Neuronal stem cell (in vitro differentiated cells): ENCODE data around the gene FAM174C.
A peak's percentile ranks its signal among the peaks of the same experiment; 100 is the strongest.

Source experiments
- DNase-seq: peaks from one replicate; pipeline ENCODE4 v3.0.0-alpha.2; 2013; ENCODE audit warnings: low spot score
- H2AFZ ChIP-seq: one replicate; pipeline ENCODE4 v1.6.1; 2013; ENCODE audit warnings: mild to moderate bottlenecking, low read length, inconsistent platforms
- H2AK5ac ChIP-seq: 2 replicates; pipeline ENCODE4 v1.6.1; 2013; ENCODE audit warnings: low read depth, mild to moderate bottlenecking, inconsistent platforms, low read length, moderate library complexity, mixed read lengths
- H2BK120ac ChIP-seq: 2 replicates; pipeline ENCODE4 v1.6.1; 2013; ENCODE audit warnings: low read depth, mild to moderate bottlenecking, inconsistent platforms, low read length, moderate library complexity, mixed read lengths
- H2BK12ac ChIP-seq: one replicate; pipeline ENCODE4 v1.6.1; 2013; ENCODE audit warnings: low read length, inconsistent platforms
- H2BK15ac ChIP-seq: 2 replicates; pipeline ENCODE4 v1.6.1; 2013; ENCODE audit warnings: mild to moderate bottlenecking, low read length, inconsistent platforms, mixed read lengths
- H2BK5ac ChIP-seq: one replicate; pipeline ENCODE4 v1.6.1; 2013; ENCODE audit warnings: inconsistent platforms, mild to moderate bottlenecking, low read length, moderate library complexity
- H3K14ac ChIP-seq: one replicate; pipeline ENCODE4 v1.6.1; 2013; ENCODE audit warnings: low read length, inconsistent platforms
- H3K18ac ChIP-seq: 2 replicates; pipeline ENCODE4 v1.6.1; 2013; ENCODE audit warnings: low read length, inconsistent platforms
- H3K23ac ChIP-seq: 2 replicates; pipeline ENCODE4 v1.6.1; 2013; ENCODE audit warnings: low read depth, mild to moderate bottlenecking, mixed read lengths, low read length, inconsistent platforms; ENCODE audit not compliant: poor library complexity
- H3K27ac ChIP-seq: replicated peaks from 3 replicates; pipeline ENCODE4 v1.5.1; 2013; ENCODE audit warnings: low read length, inconsistent platforms
- H3K27me3 ChIP-seq, 3 experiments: 2 replicates each; pipeline ENCODE4 v1.6.1; 2013; ENCODE audit warnings: low read length in 3 of 3, mild to moderate bottlenecking in 2 of 3, inconsistent platforms in 1 of 3, low read depth in 1 of 3, mixed read lengths in 1 of 3, moderate library complexity in 1 of 3; ENCODE audit not compliant: control insufficient read depth in 3 of 3, insufficient read depth in 3 of 3
- H3K36me3 ChIP-seq, 2 donors: replicated peaks in 1 of 2; 2 replicates each; pipeline ENCODE4 v1.6.1; 2013; ENCODE audit warnings: low read length in 2 of 2; ENCODE audit not compliant: control insufficient read depth in 2 of 2, insufficient read depth in 2 of 2
- H3K4ac ChIP-seq: 2 replicates; pipeline ENCODE4 v1.6.1; 2013; ENCODE audit warnings: inconsistent platforms, mild to moderate bottlenecking, low read length, moderate library complexity
- H3K4me1 ChIP-seq, 2 donors: 1 replicate in 1 of 2; 2 replicates in 1 of 2; pipeline ENCODE4 v1.6.1; 2013; ENCODE audit warnings: low read length in 2 of 2, low read depth in 1 of 2; ENCODE audit not compliant: control insufficient read depth in 2 of 2, insufficient read depth in 1 of 2
- H3K4me2 ChIP-seq: one replicate; pipeline ENCODE4 v1.6.1; 2013; ENCODE audit warnings: mild to moderate bottlenecking, low read length, inconsistent platforms; ENCODE audit not compliant: insufficient read depth, poor library complexity, severe bottlenecking
- H3K4me3 ChIP-seq, 2 donors: 2 replicates each; pipeline ENCODE4 v1.5.1; 2013; ENCODE audit warnings: low read length in 2 of 2, mild to moderate bottlenecking in 2 of 2, inconsistent platforms in 1 of 2, moderate library complexity in 1 of 2
- H3K79me1 ChIP-seq: one replicate; pipeline ENCODE4 v1.6.1; 2013; ENCODE audit warnings: low read depth, mild to moderate bottlenecking, inconsistent platforms, low read length, moderate library complexity
- H3K9ac ChIP-seq: one replicate; pipeline ENCODE4 v1.6.1; 2013; ENCODE audit warnings: mild to moderate bottlenecking, low read depth, low read length, inconsistent platforms; ENCODE audit not compliant: poor library complexity
- H3K9me3 ChIP-seq, 2 donors: replicated peaks in 1 of 2; 2 replicates each; pipeline versions ENCODE3 to v1.6.1; 2013; ENCODE audit warnings: low read length in 2 of 2, mild to moderate bottlenecking in 2 of 2, inconsistent platforms in 1 of 2, low read depth in 1 of 2, mixed read lengths in 1 of 2, moderate library complexity in 1 of 2; ENCODE audit not compliant: control insufficient read depth in 2 of 2, insufficient read depth in 1 of 2
- H4K8ac ChIP-seq: one replicate; pipeline ENCODE4 v1.6.1; 2013; ENCODE audit warnings: low read depth, mild to moderate bottlenecking, inconsistent platforms, low read length, moderate library complexity
- H4K91ac ChIP-seq: one replicate; pipeline ENCODE4 v1.6.1; 2013; ENCODE audit warnings: low read length, low read depth, mild to moderate bottlenecking, inconsistent platforms; ENCODE audit not compliant: poor library complexity
- WGBS, 2 donors: extraction: QIAGEN DNeasy Blood & Tissue Kit; methylation state at CpG; one replicate each; pipeline ENCODE4 v1.1.7; 2013; ENCODE audit warnings: missing lambda C conversion rate in 2 of 2, mixed read lengths in 1 of 2; ENCODE audit not compliant: insufficient read length in 2 of 2, insufficient replicate concordance in 1 of 2; ENCODE audit errors: extremely low coverage in 2 of 2; 5-methylcytosine and 5-hydroxymethylcytosine counted together

The FAM174C gene

DNA sequence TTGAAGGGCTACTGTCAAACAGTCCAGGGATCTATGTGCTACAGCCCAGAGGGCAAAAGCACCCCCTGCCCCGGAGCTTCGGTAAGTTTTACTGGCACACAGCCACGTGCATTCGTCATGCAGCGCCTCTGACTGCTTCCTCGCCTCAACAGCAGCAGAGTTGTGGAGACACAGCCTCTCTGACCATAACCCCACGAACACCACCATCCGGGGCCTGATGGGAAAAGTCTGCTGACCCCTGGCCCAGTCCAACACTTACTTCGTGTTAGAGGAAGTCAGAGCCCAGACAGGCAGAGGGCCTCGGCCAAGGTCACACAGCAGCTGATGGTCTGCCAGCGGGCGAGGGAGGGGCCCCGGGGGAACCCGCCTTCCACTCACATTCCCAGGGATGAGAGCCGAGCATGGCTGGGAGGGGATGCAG lies 42.7 kb upstream of the FAM174C start:
- H2AK5ac ChIP-seq = no peak overlapping the region
- no peak for DNase-seq
- no peak overlapping the region for H4K91ac ChIP-seq
- no peak overlapping the region for H2AFZ ChIP-seq
- no peaks in the 10 kb centered on the region for H3K9me3 ChIP-seq
- WGBS, 2 donors = no CpG with 5 or more reads among the region's 15 CpGs
- no peak overlapping the region for H4K8ac ChIP-seq
- no peak overlapping the region for H3K18ac ChIP-seq
- H3K9ac ChIP-seq = no peak overlapping the region
- H3K79me1 ChIP-seq = peaks cover 35% of the 10 kb centered on the region
- no peak overlapping the region for H3K27ac ChIP-seq
- H3K4me2 ChIP-seq = no peak overlapping the region
- H2BK120ac ChIP-seq = no peak overlapping the region
- H3K4me3 ChIP-seq = no peak overlapping the region
- H3K27me3 ChIP-seq = no peaks in the 10 kb centered on the region
- H2BK15ac ChIP-seq = no peak overlapping the region
- H2BK5ac ChIP-seq = no peak overlapping the region
- peaks cover 8% of the 10 kb centered on the region in 2 donors for H3K4me1 ChIP-seq
- no peak overlapping the region for H3K4ac ChIP-seq
- H3K36me3 ChIP-seq = peaks cover 46 to 61% of the 10 kb centered on the region in 2 donors
- H3K14ac ChIP-seq = no peak overlapping the region
- no peak overlapping the region for H3K23ac ChIP-seq
- H2BK12ac ChIP-seq = no peak overlapping the region

GRCh38 chr19:1233115-1233667 lies 42.1 kb upstream of the FAM174C start:
- H3K4me3 ChIP-seq = no peak overlapping the region
- peaks cover 35% of the 10 kb centered on the region for H3K79me1 ChIP-seq
- no CpG with 5 or more reads among the region's 24 CpGs for WGBS, 2 donors
- no peak overlapping the region for H3K14ac ChIP-seq
- no peak overlapping the region for H3K23ac ChIP-seq
- peaks cover 8 to 10% of the 10 kb centered on the region in 2 donors for H3K4me1 ChIP-seq
- H3K18ac ChIP-seq = no peak overlapping the region
- H3K27me3 ChIP-seq = no peaks in the 10 kb centered on the region
- H2BK5ac ChIP-seq = no peak overlapping the region
- no peak overlapping the region for H3K9ac ChIP-seq
- H4K91ac ChIP-seq = no peak overlapping the region
- no peak overlapping the region for H2AK5ac ChIP-seq
- no peak overlapping the region for H3K27ac ChIP-seq
- no peaks in the 10 kb centered on the region for H3K9me3 ChIP-seq
- DNase-seq = no peak
- H4K8ac ChIP-seq = no peak overlapping the region
- no peak overlapping the region for H2AFZ ChIP-seq
- no peak overlapping the region for H2BK12ac ChIP-seq
- no peak overlapping the region for H3K4ac ChIP-seq
- H3K4me2 ChIP-seq = no peak overlapping the region
- H2BK120ac ChIP-seq = no peak overlapping the region
- H2BK15ac ChIP-seq = no peak overlapping the region
- H3K36me3 ChIP-seq = peaks cover 44 to 56% of the 10 kb centered on the region in 2 donors

- no peak overlapping the region for H3K14ac ChIP-seq
- WGBS, 2 donors = no CpG with 5 or more reads among the region's 45 CpGs
- no peak overlapping the region for H3K4me3 ChIP-seq
- H2AFZ ChIP-seq = no peak overlapping the region
- peak overlapping the region; percentile 21 for H3K9ac ChIP-seq
- H3K18ac ChIP-seq = no peak overlapping the region
- H3K4me2 ChIP-seq = no peak overlapping the region
- peak overlapping the region; percentile 53 for H3K4ac ChIP-seq
- H3K9me3 ChIP-seq = no peaks in the 10 kb centered on the region
- no peaks in the 10 kb centered on the region for H3K27me3 ChIP-seq
- no peak overlapping the region for H2BK12ac ChIP-seq
- H2BK15ac ChIP-seq = no peak overlapping the region
- DNase-seq = no peak
- H3K23ac ChIP-seq = peak overlapping the region; percentile 93
- H2BK120ac ChIP-seq = no peak overlapping the region
- H3K79me1 ChIP-seq = peaks cover 33% of the 10 kb centered on the region
- H3K4me1 ChIP-seq = peaks cover 14 to 17% of the 10 kb centered on the region in 2 donors
- no peak overlapping the region for H2AK5ac ChIP-seq
- peaks cover 40 to 54% of the 10 kb centered on the region in 2 donors for H3K36me3 ChIP-seq
- peak overlapping the region; percentile 66 for H2BK5ac ChIP-seq
- H4K8ac ChIP-seq = no peak overlapping the region
- no peak overlapping the region for H3K27ac ChIP-seq
- H4K91ac ChIP-seq = no peak overlapping the region
These were observed 41.0 kb upstream of the FAM174C start for GRCh38 chr19:1234051-1234954.

DNA sequence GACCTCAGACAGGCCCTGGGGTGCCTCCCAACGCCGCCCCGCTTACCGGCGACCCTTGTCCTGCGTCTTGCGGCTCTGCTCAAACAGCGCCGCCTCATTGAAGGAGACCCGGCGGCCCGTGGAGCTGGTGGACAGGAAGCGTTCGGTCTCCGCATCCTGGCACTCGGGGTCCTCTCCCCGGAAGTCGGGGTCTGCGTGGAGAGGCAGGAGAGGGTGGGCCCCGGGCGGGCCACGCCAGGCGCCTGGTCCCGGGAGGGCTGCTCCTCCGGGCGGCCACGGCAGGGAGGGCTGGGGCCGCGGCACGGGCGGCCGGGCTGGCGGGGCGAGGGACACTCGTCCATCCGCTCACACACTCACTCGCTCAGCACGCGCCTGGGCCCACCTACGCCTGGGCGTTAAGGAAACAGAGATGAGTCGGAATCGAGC lies 40.4 kb upstream of the FAM174C start:
- no peak overlapping the region for H4K8ac ChIP-seq
- H4K91ac ChIP-seq = no peak overlapping the region
- peak overlapping the region; percentile 100 for H2AK5ac ChIP-seq
- WGBS, 2 donors = no CpG with 5 or more reads among the region's 43 CpGs
- peaks cover 19 to 23% of the 10 kb centered on the region in 2 donors for H3K4me1 ChIP-seq
- no peaks in the 10 kb centered on the region for H3K27me3 ChIP-seq
- peak overlapping the region; percentile 93 for H2BK5ac ChIP-seq
- H2BK12ac ChIP-seq = peak overlapping the region; percentile 84
- peak overlapping the region; percentile 81 for H2BK15ac ChIP-seq
- H2AFZ ChIP-seq = no peak overlapping the region
- DNase-seq = no peak
- no peak overlapping the region for H3K14ac ChIP-seq
- H3K18ac ChIP-seq = no peak overlapping the region
- H3K4me3 ChIP-seq = no peak overlapping the region
- H3K27ac ChIP-seq = no peak overlapping the region
- no peak overlapping the region for H3K4me2 ChIP-seq
- H3K79me1 ChIP-seq = peaks cover 37% of the 10 kb centered on the region
- no peak overlapping the region for H3K9ac ChIP-seq
- no peaks in the 10 kb centered on the region for H3K9me3 ChIP-seq
- H3K36me3 ChIP-seq = peaks cover 40 to 54% of the 10 kb centered on the region in 2 donors
- H2BK120ac ChIP-seq = no peak overlapping the region
- H3K23ac ChIP-seq = peak overlapping the region; percentile 93
- no peak overlapping the region for H3K4ac ChIP-seq
